Stimulated activated CD4-positive, alpha-beta T cell treated with anti-CD3 and anti-CD28 coated beads, Interleukin-12 subunit alpha, Interleukin-12 subunit beta, amount 100 ng/mL, for 4 hours (primary cell): ENCODE results near the gene SLC27A6.
"Not testable (repeated sequence)": the region's sequence is repeated elsewhere in the genome, so short reads cannot be mapped to it uniquely, and the experiment has no call there.

Source experiments
- DNase-seq: peaks from one replicate; pipeline ENCODE4 v3.0.0-alpha.2; 2020

The SLC27A6 gene

DNA sequence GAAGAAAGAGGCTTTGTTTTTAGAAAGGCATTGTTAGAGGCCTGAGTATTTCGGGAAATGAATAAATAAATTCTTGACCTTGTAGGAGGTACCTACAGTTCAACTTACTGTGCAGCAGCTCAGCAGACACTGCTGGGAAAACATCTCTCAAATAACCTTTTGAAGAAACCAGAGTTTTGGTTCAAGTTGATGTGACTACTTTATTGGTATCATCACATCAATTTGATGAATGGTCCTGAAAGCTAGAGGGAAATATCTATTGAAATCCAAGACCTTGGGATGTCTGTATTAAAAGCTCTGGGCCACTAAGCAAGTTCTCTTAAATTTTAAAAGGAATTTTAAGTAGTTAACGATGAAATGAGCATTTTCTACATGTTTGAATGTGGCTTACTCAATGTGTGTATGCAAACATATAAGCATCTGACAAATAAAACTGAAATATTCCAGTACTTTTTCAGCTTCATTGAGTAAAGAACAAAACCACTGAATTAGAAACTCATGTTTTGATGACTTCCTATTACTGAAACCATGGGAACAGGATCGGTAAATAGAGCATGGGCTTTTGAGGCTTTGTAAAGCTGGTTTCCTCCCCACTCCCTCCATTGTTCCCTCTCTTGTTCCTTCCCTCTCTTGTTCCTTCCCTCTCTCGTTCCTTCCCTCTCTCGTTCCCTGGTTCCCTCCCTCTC is 36.7 kb downstream of the SLC27A6 start:
- DNase-seq: no peak

DNA sequence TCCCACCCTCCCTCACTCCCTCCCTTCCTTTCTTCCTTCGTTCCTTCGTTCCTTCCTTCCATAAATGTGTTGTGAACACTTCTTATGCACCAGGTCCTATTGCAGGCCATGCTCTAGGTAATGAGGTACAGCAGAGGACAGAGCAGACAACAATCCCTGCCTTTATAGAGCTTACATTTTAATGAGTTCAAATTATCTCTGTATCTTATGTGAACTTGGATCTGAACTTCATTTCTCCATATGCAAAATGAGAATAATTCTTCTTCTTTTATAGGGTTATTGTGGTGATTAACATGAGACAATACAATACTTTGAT is 37.2 kb downstream of the SLC27A6 start:
- no peak for DNase-seq

DNA sequence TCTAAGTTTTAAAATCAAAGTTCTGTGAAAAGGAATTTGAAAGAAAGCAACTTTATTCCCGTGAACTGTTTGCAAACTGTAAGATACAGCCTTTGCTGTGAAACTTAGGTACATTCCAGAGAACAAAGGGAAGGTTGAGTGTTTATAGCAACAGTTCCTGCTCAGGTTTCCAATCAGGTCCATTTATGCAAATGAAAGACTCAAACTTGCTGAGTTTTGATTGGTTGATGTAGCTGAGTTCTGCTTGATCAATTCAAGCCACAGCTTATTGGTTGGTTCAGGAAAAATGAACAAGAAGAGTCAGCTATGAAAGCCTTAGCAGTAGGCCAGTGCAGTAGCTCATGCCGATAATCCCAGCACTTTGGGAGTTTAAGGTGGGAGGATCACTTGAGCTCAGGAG is 37.9 kb downstream of the SLC27A6 start:
- DNase-seq: no peak

DNA sequence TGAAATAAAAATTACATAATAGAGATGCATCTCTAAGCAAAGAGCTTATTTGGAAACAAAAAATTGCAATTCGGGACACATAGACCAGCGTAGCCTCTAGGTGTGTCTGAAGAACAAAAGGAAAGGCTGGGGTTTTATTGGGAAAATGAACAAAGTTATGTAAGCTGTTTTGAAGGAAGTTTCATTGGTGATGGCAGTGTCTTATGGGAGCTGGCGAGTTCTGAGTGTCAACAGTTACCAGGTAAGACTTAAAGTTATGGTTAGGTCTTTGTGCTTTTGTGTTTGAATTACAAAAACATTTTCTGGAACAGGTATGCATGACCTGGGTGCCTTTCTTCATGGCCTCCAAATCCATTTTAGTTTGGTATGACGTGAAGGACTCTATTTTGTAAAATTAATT is 48.9 kb downstream of the SLC27A6 start:
- no peak for DNase-seq

DNA sequence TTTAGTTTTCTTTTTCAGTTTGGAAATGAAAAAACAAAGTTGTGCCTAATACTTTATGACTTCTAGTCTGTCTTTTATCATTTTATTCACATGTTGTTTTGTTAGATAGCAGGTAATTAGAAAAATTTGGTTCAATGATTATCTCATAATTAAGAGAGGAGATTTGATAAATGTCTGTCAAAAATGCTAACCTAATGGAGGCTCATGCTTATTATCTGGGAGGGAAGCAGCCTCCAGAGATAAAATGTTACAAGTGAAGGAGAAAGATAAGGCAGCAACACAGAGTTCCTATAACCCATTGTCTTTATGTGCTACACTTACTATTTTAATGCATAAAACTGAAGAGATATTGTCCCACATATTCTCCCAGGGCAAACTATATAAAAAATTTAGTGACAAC is 53.5 kb downstream of the SLC27A6 start:
- no peak for DNase-seq

DNA sequence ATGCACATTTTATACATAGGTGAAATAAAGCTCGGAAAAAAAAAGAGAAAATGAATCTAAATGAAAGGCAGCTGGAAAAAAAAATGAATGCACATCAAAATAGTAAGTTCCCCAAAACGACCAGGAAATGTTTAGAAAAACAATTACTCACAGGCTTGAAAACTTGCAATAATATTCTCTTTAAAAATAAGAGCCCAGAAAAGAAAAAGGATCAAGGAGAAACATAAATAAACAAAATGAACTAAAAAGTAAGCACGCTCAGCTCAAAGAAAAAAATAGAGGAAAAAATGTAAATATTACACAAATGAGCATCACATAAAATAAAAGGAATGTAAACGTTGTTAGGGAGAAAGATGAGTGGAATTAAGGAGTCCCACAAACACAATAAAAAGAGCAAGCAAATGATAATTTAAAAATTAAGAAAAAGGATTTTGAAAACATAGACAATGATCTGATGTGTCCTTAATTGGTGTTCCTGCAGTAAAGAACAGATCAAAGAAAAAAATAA is 54.2 kb downstream of the SLC27A6 start:
- no peak for DNase-seq

DNA sequence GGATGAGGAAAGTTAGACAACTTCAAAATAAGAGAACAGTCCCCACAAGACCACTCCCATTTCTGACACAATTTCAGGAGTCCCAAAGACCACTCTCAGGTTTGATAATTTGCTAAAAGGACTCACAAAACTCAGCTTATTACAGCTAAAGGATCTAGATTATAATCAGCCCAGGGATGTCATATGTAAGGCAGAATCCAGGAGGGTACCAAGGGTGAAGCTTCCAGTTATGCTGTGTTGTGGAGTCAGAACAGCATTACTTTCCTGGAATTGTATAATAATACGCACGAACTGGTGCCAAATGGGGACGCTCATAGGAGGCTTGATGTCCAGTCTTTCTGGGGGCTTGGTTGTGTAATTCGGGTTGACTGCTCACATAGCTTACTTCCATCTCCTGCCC is 55.4 kb downstream of the SLC27A6 start:
- no peak for DNase-seq

DNA sequence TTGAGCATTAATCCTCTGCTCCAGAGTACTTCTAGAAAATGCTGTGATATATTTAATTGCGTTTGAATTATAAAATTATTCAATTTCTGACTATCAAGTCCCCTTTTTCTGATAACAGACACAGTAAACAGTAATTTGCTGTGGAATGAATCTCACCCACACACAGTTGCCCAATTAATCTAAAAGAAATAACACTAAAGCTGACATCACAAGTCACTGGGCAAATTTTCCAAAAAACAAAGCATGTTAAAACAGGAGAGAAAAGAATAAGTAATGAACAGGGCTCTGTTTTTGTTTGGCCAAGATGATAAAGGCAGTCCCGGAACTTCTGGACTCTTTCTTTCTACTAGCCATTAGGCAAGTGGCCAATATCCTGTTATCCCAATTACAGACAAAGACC is 56.5 kb downstream of the SLC27A6 start:
- no peak for DNase-seq

DNA sequence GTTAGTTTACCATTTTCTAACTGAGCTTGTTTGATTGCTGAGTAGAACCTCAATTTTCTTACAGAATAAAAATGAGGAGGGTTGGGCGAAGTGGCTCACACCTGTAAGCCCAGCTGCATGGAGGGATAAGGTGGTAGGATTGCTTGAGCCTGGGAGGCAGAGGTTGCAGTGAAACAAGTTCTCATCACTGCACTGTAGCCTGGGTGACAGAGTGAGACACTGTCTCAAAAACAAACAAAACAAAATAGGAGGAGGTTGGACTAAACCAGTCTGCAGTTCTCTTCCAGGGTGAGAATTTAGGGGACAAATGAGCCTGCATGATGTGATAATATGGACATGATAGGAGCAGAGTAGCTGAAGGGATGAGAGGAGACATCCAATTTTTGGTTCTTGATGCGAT is 57.3 kb downstream of the SLC27A6 start:
- no peak for DNase-seq

DNA sequence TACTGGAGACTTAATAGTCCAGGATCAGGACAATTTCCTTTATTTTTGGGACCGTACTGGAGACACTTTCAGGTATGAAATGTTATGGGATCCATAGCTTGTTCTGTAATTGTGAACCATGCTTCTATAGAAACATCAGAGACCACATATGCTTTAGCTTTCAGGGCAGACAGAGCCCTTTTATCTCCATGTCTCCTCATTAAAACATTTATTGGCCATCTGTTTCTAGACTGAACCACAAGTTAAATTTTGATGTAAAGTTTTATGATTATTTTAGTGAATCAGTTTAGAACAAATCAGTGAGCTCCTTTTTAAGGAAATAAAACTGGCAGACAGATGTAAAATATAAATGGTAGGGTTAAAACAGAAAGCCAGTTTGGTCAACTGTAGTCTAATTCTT is 62.0 kb downstream of the SLC27A6 start:
- DNase-seq: no peak

DNA sequence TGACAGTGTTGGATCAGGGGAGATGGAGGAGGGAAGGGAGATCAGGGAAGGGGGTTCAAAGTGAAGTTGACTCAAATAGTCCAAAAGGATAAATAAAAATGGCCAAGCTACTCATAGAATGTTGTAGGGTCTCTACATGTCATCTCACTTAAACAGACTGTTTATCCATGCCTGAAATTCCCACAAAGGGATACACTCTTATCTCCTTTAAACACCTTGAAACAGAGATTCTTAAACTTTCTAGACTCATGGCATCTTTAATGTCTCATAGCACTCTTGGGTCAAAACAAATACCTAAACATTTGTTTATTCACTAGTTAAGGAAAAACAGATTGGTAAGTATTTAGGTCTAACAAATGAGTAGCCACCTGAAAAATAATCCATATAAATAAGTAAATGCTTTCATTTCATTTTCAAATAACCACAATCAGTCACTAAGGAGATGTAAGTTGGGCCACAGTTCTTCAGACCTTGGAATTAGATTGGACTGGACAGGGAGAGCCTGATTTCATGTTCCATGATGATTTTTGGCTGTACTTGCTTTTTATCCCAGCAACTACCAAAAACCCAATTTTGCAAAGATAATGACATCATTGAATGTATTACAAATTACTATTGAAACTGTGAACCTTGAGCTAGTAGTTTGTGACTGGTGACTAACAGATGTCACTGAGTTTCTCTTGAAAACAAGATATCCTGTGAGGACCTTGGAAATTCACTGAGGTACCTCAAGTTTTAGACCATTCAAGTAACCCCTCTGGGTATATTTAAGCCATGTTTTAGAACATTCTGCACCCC is 66.8 kb downstream of the SLC27A6 start:
- no peak for DNase-seq

DNA sequence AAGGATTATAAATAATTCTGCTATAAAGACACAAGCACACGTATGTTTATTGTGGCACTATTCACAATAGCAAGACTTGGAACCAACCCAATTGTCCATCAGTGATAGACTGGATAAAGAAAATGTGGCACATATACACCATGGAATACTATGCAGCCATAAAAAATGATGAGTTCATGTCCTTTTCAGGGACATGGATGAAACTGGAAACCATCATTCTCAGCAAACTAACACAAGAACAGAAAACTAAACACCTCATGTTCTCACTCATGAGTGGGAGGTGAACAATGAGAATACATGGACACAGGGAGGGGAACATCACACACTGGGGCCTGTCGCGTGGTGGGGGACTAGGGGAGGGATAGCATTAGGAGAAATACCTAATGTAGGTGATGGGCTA is 71.0 kb downstream of the SLC27A6 start:
- DNase-seq: not testable (repeated sequence)

DNA sequence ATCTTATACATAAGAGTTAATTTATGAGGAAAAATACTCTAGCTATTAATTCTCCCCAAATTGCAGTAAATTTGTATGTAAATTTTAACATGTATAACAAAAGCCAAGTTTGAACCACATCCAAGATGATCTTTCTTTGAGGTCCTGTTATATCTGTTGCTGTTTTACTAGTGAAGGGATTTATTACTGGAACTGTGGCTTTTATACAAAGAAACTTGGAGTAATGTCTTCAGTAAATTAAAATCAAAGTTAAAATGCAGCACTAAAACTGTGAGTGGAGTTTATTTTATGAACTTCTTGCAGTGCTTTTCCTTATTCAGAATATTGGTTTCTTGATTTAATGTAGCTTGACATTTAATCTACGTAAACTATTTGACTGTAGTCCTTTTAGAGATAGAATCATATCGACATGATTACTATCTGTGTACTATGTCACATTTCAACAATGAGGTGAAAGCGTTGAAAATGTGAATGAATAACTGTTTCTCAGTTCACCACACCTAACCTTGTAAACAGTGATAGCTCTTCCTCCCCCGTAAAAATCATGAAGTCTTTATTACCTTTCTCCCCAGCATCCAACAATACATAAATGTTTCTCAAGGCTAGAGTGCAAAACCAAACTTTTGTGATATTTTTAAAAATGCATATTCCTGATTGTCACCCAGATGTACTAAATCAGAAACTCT is 76.1 kb downstream of the SLC27A6 start:
- no peak for DNase-seq

DNA sequence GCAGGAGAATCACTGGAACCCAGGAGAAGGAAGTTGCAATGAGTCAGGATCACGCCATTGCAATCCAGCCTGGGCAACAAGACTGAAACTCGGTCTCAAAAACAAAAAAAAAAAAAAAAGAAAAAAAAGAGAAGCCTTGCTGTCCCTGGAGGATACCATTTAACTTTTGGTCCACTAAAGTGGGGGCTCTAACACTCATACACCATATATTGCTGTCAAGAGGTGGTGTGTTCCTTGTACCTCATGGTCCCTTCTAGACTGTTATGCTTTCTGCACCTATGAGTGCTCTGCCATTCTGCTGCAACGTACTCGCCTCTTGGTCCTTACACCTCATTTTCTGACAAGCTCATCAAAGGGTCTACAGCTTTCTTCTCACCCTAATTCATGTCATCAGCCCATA is 77.0 kb downstream of the SLC27A6 start:
- no peak for DNase-seq

DNA sequence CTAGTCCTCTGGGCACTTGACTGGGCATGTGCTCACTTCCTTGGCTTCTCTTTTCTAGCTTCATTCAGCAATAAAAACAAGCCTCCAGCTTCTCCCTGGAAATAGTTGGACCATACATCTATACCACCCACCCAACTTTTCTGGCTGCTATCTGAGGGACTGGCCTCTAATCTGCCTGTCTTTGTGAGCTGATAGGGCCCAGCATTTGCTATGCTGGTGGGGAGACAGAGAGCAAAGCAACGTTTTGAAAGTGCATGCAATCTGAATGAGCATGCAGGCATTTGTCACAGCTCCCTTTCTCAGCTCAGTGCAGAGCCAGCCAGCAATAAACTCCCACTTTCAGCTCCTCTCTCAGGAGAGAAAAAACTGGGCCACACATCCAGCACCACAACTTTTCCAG is 78.6 kb downstream of the SLC27A6 start:
- no peak for DNase-seq

DNA sequence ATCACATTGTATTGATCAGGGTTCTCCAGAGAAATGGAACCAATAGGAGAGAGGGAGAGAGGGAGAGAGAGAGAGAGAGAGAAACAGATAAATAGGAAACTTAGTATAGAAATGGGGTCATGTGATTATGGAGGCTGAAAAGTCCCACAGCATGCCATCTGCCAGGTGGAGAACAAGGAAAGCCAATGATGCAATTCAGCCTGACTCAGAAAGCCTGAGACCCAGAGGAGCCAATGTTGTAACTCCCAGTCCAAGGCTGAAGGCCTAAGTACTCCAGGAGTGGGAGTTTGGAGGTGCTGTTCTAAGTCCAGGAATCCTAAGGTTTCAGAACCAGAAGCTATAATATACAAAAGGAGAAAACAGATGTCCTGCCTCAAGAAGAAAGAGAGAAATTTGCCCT is 80.9 kb downstream of the SLC27A6 start:
- DNase-seq: no peak

DNA sequence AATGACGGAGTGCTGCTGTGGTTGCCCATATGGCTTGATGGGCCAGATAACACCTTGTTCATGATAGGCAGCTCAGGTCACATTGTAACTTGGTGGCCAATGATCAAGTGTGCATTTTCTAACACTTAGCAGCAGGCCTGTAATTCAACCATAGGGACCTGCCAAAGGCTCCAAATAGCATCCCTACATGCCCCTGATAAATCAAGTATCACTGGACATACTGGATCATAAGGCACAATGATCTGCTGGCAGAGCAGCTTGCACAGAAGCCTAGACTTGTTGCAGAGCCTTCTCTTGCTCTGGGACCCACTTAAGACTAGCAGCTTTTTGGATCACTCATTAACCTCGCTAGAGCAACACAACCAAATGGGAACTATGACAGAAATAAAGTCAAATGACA is 83.2 kb downstream of the SLC27A6 start:
- no peak for DNase-seq

DNA sequence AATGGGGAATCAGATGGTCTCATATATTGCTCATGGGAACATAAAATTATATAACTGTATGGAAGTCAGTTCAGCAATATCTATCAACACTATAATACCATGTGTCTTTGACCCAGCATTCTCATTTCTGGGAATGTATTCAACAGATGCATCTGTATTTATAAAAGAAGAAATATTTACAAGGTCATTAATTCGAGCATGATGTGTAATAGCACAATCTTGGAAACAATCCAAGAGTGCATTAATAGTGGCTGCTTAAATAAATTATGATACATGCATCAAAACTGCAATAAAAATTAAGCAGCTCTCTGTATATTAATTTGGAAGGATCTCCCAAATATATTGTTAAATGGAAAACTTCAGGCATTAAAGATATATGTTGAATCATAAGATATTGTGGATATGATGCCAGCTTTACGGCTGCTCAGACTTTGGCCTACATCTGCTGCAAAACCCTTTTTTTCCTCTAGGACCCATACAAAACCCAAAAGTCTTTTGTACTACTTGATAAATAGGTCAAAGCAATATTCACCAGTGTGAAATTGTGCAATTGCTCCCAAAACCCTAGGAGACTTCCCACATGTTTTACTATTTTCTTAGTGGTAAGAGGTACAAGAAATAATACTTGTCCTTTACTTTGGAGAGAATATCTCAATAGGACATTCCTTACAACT is 84.0 kb downstream of the SLC27A6 start:
- DNase-seq: no peak

DNA sequence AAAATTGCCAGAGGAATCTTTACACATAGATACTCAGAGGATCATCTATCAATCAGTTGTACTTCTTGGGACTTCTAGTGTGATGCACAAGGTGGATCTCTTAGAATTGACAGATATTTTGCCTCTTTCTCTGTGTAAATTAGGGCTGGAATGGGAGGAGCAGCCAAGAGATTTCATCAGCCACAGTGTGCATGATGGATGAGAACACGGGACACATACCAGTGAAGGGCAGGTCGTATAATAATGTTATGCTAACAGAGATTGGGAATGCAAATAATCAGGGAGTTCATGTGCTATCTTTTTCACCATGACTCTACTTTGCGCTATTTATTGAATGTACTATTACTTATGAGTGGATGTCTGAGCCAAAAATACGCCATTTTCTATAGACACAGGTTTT is 86.0 kb downstream of the SLC27A6 start:
- no peak for DNase-seq

DNA sequence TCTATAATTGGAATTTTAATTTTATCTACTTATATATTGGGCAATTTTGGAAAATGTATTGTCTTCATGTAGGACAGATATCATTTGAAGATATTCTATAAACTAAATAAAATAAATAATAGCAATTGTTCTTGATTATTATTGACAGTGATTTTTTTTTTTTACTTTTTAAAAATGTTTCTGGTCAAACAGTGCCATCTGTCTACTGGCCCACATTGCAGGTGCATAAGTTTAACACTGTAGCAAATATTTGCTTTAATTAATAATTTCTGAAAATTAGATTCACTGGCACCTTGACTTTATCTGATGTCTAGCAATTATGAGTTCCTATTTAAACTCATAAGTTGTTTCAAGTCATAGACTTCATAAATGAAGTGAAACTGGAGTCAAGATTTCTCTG is 88.2 kb downstream of the SLC27A6 start:
- DNase-seq: no peak

DNA sequence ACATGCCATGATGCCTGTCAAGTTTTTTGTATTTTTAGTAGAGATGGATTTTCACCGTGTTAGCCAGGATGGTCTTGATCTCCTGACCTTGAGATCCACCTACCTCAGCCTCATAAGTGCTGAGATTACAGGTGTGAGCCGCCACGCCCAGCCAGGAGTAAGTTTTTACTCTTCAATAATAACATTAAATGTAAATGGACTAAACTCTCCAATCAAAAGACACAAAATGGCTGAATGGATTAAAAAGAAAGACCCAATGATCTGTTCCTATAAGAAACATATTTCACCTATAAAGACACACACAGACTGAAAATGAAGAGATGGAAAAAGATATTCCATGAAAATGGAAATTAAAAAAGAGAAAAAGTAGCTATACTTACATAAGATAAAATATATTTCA is 92.0 kb downstream of the SLC27A6 start:
- no peak for DNase-seq

DNA sequence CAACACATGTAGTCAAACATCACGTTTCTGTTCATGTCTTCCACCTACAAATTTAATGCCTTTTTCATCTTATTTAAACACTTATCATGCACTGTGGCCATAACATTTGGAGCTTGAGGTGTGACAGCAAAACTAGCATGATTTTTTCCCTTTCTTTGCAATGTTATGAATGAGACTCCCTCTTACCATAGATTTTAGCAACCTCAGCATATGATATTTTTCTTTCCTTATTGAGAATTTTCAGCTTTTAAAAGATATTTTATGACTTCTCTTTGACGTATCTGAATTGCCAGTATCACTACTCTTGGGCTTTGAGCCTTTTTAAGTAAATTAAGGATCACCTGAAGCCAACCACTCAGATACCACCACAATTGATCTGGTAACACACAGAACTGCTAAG is 96.6 kb downstream of the SLC27A6 start:
- no peak for DNase-seq

DNA sequence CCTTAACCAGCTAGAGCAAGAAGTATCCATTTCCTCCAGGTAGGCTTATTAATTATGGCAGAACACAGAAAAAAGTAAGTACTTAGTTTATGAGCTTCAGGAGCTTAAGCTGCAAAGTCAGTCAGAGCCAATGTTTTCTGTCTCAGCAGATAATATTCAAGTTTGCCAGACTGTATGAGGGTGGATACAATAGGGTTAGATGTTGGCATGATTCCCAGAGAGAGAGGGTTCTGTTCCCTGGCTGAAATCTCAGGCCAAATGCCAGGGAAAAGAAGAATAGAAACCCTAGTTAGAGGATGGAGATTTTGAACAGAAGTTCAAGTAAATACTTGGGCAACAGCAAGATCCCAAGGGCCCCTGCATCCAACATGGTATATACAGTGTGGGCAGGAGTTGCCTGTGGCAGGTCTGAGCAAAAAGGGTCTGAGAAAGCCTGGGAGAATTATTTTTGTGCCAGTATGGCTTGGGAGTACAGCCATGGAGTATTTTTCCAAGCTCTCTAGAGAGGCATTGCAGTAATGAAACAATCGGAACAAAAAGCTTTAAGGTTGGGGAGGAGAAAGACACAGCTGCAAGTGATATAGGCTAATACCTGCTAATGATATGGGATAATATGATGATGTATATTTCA is 98.3 kb downstream of the SLC27A6 start:
- no peak for DNase-seq
